Sigmoid colon (tissue), 7 donors: Measurements from ENCODE around the gene MCFD2. TPM values are rescaled to one million over a fixed set of nuclear protein-coding genes. Genes with fewer than 3 reads are reported as not detected.

Source experiments
- DNase-seq: peaks from one replicate; pipeline ENCODE4 v3.0.0-alpha.2; 2019
- H3K27ac ChIP-seq, 4 donors: fragments of 200-600 bp; sonication (generic); one replicate each; pipeline ENCODE4 v1.5.1; 2016 to 2019; ENCODE audit warnings: mild to moderate bottlenecking in 1 of 4
- H3K27me3 ChIP-seq, 3 donors: fragments of 200-600 bp; sonication (generic); one replicate each; pipeline ENCODE4 v1.5.1; 2019; ENCODE audit warnings: mild to moderate bottlenecking in 1 of 3
- H3K36me3 ChIP-seq, 4 donors: fragments of 200-600 bp; sonication (generic); one replicate each; pipeline ENCODE4 v1.5.1; 2016 to 2019
- H3K4me1 ChIP-seq, 4 donors: fragments of 200-600 bp; sonication (generic); one replicate each; pipeline ENCODE4 v1.5.1; 2017 to 2019
- H3K4me3 ChIP-seq, 4 donors: fragments of 200-600 bp; sonication (generic); one replicate each; pipeline ENCODE4 v1.5.1; 2017 to 2019; ENCODE audit warnings: mild to moderate bottlenecking in 2 of 4, moderate library complexity in 1 of 4
- H3K9me3 ChIP-seq, 4 donors: fragments of 200-600 bp in 3 of 4; sonication (generic) in 3 of 4; one replicate each; pipeline versions ENCODE4 v1.5.1 to v1.6.1; 2013 to 2019
- EP300 ChIP-seq, 4 donors: sonication (generic); formaldehyde crosslinking; IDR thresholded peaks; one replicate each; pipeline ENCODE4 v1.6.1; 2017; ENCODE audit warnings: antibody characterized with exemption in 4 of 4
- POLR2A ChIP-seq, 2 donors: fragments of 450-650 bp; IDR thresholded peaks; one replicate each; pipeline ENCODE4 v1.6.1; 2016; ENCODE audit warnings: antibody characterized with exemption in 2 of 2, mild to moderate bottlenecking in 2 of 2, moderate library complexity in 2 of 2
- POLR2AphosphoS5 ChIP-seq, 4 donors: sonication (generic); formaldehyde crosslinking; IDR thresholded peaks; one replicate each; pipeline ENCODE4 v1.6.1; 2017; ENCODE audit warnings: antibody characterized with exemption in 4 of 4
- WGBS, 2 donors: extraction: QIAGEN DNeasy Blood & Tissue Kit; methylation state at CpG; one replicate each; pipeline ENCODE4 v1.1.7; 2013; 5-methylcytosine and 5-hydroxymethylcytosine counted together
- intact Hi-C: fragments of 100-400 bp; cut with DNase I; formaldehyde crosslinking; loops from one replicate; pipeline ENCODE4 v1.15.1; 2023
- polyA plus RNA-seq, 3 donors: library from polyadenylated mRNA; stranded (reverse); fragments of 200-250 nt; gene quantifications; one replicate each; pipeline ENCODE4 v1.2.3, GENCODE V29; 2013
- total RNA-seq, 4 donors: library from RNA; depleted of rRNA; stranded (reverse); fragments of >200 nt; gene quantifications; one replicate each; pipeline ENCODE4 v1.1.0, GENCODE V29; 2016
- TF ChIP-seq, protein P1 (sequence below), 4 experiments: fragments of 450-650 bp in 3 of 4; fragments of 200-600 bp in 1 of 4; IDR thresholded peaks; one replicate each; pipeline ENCODE4 v1.5.1; 2016 to 2019; ENCODE audit warnings: antibody characterized with exemption in 4 of 4, mild to moderate bottlenecking in 3 of 4, moderate library complexity in 2 of 4
- donor health status: healthy with polysubstance abuse.
- donor health status: Bipolar disorder and iron deficiency.
- donor health status: healthy.

The MCFD2 gene
- total and polyA plus RNA-seq, 7 donors: 13.4 to 75.7 (median 50.1) TPM

DNA sequence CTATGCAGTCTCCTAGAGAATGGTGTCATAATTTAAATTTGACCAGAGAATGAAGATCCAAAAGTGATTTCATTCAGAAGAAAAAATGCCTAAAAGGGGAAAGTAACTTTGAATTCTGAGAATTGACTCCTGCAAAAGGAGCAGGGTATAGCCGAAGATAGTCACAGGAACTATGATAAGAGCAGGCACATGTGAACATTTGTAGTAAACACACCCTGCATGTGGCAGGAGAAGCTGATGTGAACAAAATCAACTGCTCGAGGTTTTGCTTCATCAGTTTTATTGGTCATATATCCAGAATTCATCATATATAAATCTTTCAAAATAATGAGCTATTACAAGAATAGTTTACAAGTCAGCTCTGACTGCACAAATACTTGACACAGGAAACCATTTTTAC, 14.0 kb downstream of the MCFD2 start:
- no peak overlapping the region for H3K4me3 ChIP-seq
- peaks cover 0 to 27% (median 7%) of the 10 kb centered on the region in 4 donors for H3K36me3 ChIP-seq
- H3K27me3 ChIP-seq: no peaks in the 10 kb centered on the region
- H3K9me3 ChIP-seq: no peaks in the 10 kb centered on the region
- DNase-seq: no peak
- TF ChIP-seq POLR2A (IDR thresholded peaks at IDR 0.05) (no peak), EP300 (IDR thresholded peaks at IDR 0.05) (no peak)
- TF ChIP-seq, protein P1, sequence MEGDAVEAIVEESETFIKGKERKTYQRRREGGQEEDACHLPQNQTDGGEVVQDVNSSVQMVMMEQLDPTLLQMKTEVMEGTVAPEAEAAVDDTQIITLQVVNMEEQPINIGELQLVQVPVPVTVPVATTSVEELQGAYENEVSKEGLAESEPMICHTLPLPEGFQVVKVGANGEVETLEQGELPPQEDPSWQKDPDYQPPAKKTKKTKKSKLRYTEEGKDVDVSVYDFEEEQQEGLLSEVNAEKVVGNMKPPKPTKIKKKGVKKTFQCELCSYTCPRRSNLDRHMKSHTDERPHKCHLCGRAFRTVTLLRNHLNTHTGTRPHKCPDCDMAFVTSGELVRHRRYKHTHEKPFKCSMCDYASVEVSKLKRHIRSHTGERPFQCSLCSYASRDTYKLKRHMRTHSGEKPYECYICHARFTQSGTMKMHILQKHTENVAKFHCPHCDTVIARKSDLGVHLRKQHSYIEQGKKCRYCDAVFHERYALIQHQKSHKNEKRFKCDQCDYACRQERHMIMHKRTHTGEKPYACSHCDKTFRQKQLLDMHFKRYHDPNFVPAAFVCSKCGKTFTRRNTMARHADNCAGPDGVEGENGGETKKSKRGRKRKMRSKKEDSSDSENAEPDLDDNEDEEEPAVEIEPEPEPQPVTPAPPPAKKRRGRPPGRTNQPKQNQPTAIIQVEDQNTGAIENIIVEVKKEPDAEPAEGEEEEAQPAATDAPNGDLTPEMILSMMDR (IDR thresholded peaks at IDR 0.05): no peak
- H3K27ac ChIP-seq: no peak overlapping the region
- WGBS, 2 donors: 85 to 87% methylated on average over 2 of the region's 2 CpGs
- intact Hi-C loops: no loop called here
- no peaks in the 10 kb centered on the region for H3K4me1 ChIP-seq

GRCh38 chr2:46900381-46900780, 15.2 kb downstream of the MCFD2 start:
- Histone ChIP-seq H3K36me3 (peaks cover 0 to 15% (median 0%) of the 10 kb centered on the region in 4 donors), H3K4me3 (no peak overlapping the region), H3K27me3 (no peaks in the 10 kb centered on the region), H3K4me1 (no peaks in the 10 kb centered on the region), H3K9me3 (no peaks in the 10 kb centered on the region), H3K27ac (no peak overlapping the region)
- intact Hi-C loops: no loop called here
- TF ChIP-seq POLR2AphosphoS5 (IDR thresholded peaks at IDR 0.05) (no peak), EP300 (IDR thresholded peaks at IDR 0.05) (no peak), POLR2A (IDR thresholded peaks at IDR 0.05) (no peak)
- TF ChIP-seq, protein P1 (IDR thresholded peaks at IDR 0.05): no peak
- DNase-seq: no peak
- WGBS, 2 donors: 71 to 74% methylated on average over 3 of the region's 3 CpGs

- no peaks in the 10 kb centered on the region for H3K9me3 ChIP-seq
- TF ChIP-seq, protein P1 (IDR thresholded peaks at IDR 0.05): no peak
- no peak for TF ChIP-seq POLR2AphosphoS5 (IDR thresholded peaks at IDR 0.05)
- TF ChIP-seq EP300 (IDR thresholded peaks at IDR 0.05): no peak
- TF ChIP-seq POLR2A (IDR thresholded peaks at IDR 0.05): no peak
Observed at GRCh38 chr2:46899053-46899452, 16.6 kb downstream of the MCFD2 start.

GRCh38 chr2:46898024-46898423, 17.6 kb downstream of the MCFD2 start:
- DNase-seq: no peak
- WGBS, 2 donors: 91 to 94% methylated on average over 5 of the region's 5 CpGs
- intact Hi-C loops: no loop called here
- Histone ChIP-seq H3K27me3 (no peaks in the 10 kb centered on the region), H3K36me3 (no peaks in the 10 kb centered on the region), H3K4me3 (no peak overlapping the region), H3K4me1 (no peaks in the 10 kb centered on the region), H3K27ac (no peak overlapping the region), H3K9me3 (no peaks in the 10 kb centered on the region)
- TF ChIP-seq, protein P1 (IDR thresholded peaks at IDR 0.05): no peak
- TF ChIP-seq POLR2AphosphoS5 (IDR thresholded peaks at IDR 0.05): no peak
- no peak for TF ChIP-seq POLR2A (IDR thresholded peaks at IDR 0.05)
- TF ChIP-seq EP300 (IDR thresholded peaks at IDR 0.05): no peak

More at GRCh38 chr2:46899053-46899452, 16.6 kb downstream of the MCFD2 start:
- DNase-seq: no peak
- H3K27ac ChIP-seq: no peak overlapping the region
- no peaks in the 10 kb centered on the region for H3K4me1 ChIP-seq
- intact Hi-C loops: no loop called here
- H3K36me3 ChIP-seq: peaks cover 0 to 2% (median 0%) of the 10 kb centered on the region in 4 donors
- H3K27me3 ChIP-seq: no peaks in the 10 kb centered on the region
- 94 to 96% methylated on average over 17 of the region's 17 CpGs for WGBS, 2 donors
- H3K4me3 ChIP-seq: no peak overlapping the region

DNA sequence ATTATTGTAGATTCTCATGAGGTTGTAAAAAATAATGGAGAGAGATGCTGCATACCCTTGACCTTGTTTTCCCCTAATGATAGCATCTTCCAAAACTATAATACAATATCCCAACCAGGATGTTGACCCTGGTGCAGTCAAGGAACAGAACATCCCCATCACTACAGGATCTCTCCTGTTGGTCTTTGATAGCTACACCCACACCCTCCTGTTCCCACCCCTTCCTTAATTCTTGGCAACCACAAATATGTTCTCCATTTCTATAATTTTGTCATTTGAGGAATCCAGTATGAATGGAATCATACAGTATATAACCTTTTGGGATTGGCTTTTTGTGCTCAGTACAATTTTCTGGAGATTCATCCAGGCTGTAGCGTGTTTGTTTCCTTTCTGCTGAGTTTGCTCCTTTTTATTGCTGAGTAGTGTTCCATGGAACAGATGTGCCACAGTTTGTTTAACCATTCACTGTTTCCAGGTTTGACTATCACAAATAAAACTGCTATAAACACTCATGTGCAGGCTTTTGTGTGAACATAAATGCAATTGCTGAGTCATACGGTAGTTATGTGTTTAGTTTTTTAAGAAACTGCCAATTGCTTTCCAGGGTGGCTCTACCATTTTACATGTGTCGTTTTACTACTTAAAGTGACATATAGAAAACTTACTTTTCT, 22.2 kb downstream of the MCFD2 start:
- WGBS, 2 donors: 46 to 84% methylated on average over 3 of the region's 3 CpGs
- Histone ChIP-seq H3K4me3 (no peak overlapping the region), H3K27me3 (no peaks in the 10 kb centered on the region), H3K36me3 (no peaks in the 10 kb centered on the region), H3K9me3 (no peaks in the 10 kb centered on the region), H3K4me1 (peaks cover 0 to 6% (median 5%) of the 10 kb centered on the region in 4 donors), H3K27ac (no peak overlapping the region)
- DNase-seq: no peak
- no peak for TF ChIP-seq POLR2AphosphoS5 (IDR thresholded peaks at IDR 0.05)
- TF ChIP-seq, protein P1 (IDR thresholded peaks at IDR 0.05): no peak
- intact Hi-C loops: no loop called here
